Activated CD4-positive, alpha-beta T cell treated with anti-CD3 and anti-CD28 coated beads, Interleukin-2, amount 50 U/mL, for 1 hour (primary cell): ENCODE measurements around the gene TRIM27.
"Not testable (repeated sequence)": the region's sequence is repeated elsewhere in the genome, so short reads cannot be mapped to it uniquely, and the experiment has no call there.

Experiments used
- DNase-seq: peaks from one replicate; pipeline ENCODE4 v3.0.0-alpha.2; 2020

Gene TRIM27, protein sequence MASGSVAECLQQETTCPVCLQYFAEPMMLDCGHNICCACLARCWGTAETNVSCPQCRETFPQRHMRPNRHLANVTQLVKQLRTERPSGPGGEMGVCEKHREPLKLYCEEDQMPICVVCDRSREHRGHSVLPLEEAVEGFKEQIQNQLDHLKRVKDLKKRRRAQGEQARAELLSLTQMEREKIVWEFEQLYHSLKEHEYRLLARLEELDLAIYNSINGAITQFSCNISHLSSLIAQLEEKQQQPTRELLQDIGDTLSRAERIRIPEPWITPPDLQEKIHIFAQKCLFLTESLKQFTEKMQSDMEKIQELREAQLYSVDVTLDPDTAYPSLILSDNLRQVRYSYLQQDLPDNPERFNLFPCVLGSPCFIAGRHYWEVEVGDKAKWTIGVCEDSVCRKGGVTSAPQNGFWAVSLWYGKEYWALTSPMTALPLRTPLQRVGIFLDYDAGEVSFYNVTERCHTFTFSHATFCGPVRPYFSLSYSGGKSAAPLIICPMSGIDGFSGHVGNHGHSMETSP

DNA sequence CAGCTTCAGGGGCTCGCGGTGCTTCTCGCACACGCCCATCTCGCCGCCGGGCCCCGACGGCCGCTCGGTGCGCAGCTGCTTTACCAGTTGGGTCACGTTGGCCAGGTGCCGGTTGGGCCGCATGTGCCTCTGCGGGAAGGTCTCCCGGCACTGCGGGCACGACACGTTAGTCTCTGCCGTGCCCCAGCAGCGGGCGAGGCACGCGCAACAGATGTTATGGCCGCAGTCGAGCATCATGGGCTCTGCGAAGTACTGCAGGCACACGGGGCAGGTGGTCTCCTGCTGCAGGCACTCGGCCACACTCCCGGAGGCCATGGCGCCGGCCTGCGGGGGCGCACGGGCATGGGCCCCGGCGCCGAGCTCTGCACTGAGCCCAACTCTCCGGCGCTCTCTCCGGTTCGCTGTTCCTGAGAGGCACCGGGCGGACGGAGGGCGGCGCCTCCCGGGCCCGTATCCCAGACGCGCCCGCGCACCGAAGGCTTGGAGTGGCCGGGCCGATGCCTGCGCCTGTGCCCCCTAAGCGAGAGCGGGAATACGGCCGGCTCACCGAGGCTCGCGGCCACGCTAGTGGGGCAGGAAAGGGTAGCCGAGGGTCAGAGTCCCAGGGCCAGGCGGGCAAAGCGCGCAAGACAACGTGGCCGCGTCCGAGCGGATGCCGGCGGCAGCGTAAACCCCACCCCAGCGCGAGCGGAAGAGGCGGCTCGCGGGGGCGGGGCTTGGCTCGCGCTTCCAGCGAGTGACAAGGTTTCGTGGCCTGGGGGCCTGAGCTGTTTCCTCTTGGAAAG is at the start of gene TRIM27:
Gene TRIM27 (minus strand): TSS at position 668 of the 785 bp plus-strand sequence. CDS start 353 bp downstream, at position 315.
- DNase-seq = peak; percentile 74

DNA sequence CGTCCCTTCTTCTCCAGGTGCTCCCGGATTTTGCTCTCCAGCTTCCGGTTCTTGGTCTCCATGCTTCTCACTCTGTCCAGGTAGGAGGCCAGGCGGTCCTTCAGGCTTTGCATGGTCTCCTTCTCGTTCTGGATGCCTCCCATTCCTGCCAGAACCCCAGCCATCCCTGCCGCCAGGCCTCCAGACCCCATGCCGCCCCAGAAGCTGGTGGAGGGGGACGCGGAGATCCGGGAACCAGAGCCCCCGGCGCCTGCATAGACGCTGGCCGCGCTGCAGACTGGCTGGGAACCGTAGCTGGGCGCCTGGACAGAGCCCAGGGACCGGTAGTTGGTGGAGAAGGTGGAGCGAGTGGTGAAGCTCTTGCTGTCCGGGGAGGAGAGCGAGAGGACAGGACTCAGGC is 46.3 kb upstream of the TRIM27 start:
- not testable (repeated sequence) for DNase-seq

DNA sequence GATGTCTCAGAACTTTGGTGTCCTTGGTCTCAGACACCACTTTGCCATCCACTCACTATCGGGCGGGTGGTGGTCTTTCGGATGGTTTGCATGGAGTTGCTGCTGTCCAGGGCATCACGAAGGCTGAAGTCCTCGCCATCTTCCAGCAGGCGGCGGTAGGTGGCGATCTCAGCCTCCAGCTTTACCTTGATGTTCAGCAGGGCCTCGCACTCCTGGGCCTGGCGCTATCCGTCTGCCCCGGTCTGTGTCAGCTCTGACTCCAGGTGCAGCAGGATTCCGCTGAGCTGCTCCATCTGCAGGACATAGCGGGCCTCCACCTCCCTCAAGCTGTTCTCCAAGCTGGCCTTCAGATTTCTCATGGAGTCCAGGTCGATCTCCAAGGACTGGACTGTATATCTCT is 45.3 kb upstream of the TRIM27 start:
- DNase-seq = no peak

DNA sequence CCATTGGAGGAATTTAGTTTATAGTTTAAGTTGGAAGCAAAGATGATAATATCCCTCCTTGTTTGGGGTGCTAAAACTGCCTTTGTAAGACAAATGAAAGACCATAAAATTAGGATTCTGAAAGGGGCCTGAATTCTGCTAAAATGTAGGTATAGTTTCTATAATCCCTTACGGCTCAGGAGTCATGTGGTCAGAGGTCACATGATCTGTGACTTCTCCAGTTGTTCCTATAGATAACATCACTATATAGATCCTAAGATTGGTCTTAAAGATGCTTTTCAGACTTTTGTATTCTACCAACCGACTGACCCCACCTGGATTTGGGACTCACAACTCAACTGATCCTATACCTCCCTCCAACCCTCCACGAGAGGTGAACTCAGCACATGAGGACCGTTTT is 44.7 kb upstream of the TRIM27 start:
- no peak for DNase-seq

DNA sequence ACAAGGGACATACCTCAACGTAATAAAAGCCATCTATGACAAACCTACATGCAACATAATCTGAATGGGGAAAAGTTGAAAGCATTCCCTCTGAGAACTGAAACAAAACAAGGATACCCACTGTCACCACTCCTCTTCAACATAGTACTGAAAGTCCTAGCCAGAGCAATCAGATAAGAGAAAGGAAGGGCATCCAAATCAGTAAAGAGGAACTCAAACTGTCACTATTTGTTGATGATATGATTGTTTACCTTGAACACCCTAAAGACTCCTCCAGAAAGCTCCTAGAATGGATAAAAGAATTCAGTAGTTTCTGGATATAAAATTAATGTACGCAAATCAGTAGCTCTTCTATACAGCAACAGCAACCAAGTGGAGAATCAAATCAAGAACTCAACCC is 41.9 kb upstream of the TRIM27 start:
- DNase-seq = no peak

DNA sequence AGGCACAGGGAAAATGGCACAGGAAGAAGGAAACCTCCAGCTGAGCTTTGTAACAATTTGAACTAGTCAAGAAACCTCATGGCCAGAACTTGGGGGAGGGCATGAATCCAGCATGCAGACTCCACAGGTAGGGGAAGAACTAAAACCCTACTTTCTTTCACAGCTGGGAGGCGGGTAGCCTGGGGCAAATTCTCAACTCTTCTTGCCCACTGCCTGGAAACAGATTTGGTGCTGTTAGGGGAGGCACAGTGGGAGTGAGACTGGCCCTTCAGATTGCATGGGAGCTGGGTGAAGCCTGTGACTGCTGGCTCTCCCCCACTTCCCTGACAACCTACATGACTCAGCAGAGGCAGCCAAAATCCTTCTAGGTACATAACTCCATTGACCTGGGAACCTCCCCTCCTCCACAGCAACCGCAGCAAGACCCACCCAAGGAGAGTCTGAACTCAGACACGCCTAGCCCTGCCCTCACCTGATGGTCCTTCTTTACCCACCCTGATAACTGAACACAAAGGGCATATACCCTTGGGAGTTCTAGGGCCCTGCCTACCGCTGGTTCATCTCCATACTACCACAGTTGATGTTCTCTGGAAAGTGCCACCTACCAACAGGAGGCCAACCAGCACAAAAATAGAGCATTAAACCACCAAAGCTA is 37.2 kb upstream of the TRIM27 start:
- no peak for DNase-seq

DNA sequence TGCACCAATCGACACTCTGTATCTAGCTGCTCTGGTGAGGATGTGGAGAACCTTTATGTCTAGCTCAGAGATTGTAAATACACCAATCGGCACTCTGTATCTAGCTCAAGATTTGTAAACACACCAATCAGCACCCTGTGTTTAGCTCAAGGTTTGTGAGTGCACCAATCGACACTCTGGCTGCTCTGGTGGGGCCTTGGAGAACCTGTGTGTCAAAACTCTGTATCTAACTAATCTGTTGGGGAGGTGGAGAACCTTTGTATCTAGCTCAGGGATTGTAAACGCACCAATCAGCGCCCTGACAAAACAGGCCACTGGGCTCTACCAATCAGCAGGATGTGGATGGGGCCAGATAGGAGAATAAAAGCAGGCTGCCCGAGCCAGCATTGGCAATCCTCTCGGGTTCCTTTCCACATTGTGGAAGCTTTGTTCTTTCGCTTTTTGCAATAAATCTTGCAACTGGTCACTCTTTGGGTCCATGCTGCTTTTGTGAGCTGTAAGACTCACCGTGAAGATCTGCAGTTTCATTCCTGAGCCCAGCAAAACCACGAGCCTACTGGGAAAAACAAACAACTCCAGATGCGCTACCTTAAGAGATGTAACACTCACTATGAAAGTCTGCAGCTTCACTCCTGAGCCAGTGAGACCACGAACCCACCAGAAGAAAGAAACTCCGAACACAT is 34.9 kb upstream of the TRIM27 start:
- DNase-seq = not testable (repeated sequence)

DNA sequence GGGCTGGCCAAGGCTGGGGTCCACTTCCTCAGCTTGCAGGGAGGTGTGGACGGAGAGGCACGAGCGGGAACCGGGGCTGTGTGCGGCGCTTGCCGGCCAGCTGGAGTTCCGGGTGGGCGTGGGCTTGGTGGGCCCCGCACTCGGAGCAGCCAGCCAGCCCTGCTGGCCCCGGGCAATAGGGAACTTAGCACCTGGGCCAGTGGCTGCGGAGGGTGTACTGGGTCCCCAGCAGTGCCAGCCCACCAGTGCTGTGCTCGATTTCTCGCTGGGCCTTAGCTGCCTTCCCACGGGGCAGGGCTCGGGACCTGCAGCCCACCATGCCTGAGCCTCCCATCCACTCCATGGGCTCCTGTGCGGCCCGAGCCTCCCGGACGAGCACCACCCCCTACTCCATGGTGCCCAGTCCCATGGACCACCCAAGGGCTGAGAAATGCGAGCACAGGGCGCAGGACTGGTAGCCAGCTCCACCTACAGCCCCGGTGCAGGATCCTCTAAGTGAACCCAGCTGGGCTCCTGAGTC is 34.1 kb upstream of the TRIM27 start:
- not testable (repeated sequence) for DNase-seq

DNA sequence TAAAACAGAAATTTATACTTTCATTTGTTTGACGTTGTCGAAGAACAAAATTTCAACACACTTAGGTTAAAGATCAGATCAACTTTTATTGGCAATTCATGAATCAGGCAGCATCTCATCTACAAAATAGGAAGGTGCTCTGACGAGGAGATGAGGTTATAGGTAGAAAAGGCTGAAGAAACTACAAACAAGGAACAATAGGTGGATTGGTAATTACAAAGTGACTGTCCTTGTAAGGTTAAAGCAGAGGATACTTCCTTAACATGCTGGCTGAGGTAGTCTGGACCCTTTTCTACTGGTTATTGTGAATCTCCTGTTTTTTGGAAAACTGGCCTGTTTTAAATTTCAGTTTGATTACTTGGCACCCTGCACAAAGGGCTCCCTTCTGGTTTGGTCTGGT is 32.5 kb upstream of the TRIM27 start:
- no peak for DNase-seq

DNA sequence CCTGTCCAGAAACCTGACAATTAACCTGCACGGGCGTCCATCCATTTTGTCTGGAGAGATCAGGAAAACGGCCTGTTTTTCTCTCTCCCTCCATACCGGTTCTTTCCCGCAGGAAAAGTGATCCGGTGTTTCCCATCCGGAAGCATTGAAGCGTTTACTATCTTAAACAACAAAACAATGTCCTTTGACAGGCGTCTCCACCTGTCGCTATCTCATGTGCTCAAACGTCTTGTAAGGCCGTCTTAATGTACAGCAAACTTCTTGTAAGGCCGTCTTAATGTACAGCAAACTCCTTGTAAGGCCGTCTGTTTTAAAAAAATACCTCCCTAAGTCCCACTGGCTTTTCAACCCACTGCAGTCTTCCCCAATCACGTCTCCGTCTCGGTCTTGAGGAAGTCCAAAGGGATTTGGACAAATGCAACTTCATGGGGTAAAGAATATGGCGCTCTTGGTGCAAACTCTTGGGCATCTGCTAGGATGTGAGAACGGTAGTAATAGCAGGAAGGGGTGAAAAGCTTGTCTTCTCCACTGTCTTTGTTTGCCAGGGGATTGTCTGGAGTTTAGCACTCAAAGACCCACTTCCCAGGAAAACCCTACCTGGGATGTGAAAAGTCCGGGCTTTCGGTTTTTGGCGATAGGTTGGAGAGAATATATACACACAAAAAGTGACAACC is 29.9 kb upstream of the TRIM27 start:
- DNase-seq = no peak

DNA sequence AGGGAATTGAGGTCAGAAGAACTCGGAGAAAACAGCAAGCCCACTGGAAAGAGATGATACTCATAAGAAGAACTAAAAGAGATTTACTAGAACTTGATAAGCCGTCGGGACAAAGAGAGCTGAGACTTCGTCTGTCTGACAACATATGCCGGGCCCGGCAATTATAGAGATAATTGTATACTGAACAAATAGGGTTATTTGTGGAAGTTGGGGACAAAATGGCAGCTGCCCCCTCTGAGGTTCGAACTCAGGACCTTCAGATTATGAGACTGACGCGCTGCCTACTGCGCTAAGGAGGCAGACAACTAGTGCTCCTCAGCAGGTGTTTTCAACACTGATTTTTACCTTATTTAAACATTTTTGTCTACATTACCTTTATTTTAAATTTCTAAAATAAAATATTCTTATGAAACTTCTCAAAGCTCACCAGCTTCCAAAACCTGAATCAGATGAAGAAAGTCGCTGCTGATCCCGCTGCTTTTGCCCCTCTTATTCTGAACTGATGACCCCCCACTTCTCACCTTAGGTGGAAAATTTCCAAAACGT is 29.3 kb upstream of the TRIM27 start:
- DNase-seq = peak; percentile 49

DNA sequence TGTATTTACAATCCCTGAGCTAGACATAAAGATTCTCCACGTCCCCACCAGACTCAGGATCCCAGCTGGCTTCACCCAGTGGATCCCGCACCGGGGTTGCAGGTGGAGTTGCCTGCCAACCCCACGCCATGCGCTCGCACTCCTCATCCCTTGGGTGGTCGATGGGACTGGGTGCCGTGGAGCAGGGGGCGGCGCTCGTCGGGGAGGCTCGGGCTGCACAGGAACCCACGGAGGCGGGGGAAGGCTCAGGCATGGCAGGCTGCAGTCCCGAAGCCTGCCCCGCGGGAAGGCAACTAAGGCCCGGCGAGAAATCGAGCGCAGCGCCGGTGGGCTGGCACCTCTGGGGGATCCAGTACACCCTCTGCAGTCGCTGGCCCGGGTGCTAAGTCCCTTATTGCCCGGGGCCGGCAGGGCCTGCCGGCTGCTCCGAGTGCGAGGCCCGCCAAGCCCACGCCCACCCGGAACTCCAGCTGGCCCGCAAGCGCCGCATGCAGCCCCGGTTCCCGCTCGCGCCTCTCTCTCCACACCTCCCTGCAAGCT is 25.9 kb upstream of the TRIM27 start:
- DNase-seq = not testable (repeated sequence)

DNA sequence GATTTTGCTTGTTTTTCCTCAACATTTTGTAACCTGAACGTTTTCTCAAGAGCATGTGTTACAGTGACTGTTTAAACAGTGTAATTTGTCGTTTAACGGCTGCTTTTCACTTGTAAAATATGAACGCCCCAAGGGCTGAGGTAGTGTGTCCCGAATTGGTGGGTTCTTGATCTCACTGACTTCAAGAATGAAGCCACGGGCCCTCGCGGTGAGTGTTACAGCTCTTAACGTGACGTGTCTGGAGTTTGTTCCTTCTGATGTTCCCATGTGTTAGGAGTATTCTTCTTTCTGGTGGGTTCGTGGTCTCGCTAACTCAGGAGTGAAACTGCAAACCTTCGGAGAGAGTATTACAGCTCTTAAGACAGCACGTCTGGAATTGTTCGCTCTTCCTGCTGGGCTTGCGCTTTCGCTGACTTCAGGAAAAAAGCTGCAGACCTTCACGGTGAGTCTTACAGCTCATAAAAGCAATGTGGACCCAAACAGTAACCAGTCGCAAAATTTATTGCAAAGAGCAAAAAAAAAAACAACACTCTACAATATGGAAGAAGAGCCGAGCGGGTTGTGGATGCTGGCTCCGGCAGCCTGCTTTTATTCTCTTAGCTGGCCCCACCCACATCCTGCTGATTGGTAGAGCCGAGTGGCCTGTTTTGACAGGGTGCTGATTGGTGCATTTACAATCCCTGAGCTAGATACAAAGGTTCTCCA is 25.1 kb upstream of the TRIM27 start:
- no peak for DNase-seq

DNA sequence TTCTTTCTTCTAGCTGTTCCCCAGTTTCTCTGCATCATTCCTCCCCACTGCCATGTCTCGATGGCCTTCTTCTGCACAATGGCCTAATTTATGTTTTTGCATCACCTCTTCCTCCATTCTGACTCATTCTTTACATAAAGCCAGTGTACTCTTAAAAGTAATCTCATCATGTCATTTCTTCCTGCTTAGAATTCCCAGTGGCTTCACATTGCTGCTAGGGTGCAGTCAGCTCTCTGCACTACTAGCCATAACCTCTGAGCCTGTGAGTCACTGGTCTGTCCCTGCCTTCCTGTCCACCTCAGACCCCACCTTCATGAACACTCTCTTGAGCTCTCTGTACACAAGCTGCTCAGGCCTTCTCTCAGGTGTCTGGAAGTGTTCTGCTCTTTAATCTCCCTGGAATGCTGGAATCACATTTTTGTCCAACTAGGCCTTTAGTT is 24.1 kb upstream of the TRIM27 start:
- no peak for DNase-seq

DNA sequence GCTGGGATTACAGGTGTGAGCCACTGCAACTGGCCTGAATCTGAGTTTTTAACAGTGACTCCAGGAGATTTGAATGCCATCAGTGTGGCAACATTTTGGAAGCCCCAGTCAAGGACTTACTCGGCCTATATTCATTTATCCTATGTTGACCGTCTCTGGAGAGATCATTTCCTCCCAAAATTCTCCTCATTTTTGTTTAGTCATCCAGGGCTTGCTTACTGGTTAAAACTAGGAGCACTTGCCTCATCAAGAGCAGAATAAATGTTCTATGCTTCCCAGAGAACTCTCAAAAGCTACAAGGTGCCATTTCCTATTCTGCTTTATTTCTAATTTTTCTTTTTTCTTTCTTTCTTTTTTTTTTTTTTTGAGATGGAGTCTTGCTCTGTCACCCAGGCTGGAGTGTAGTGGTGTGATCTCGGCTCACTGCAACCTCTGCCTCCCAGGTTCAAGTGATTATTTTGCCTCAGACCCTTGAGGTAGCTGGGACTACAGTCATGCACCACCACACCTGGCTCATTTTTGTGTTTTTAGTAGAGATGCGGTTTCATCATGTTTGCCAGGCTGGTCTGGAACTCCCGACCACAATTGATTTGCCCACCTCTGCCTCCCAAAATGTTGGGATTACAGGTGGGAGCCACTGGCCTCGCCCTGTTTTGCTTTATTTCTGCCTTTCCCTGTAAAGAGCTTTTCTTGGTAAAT is 23.4 kb upstream of the TRIM27 start:
- DNase-seq = no peak

DNA sequence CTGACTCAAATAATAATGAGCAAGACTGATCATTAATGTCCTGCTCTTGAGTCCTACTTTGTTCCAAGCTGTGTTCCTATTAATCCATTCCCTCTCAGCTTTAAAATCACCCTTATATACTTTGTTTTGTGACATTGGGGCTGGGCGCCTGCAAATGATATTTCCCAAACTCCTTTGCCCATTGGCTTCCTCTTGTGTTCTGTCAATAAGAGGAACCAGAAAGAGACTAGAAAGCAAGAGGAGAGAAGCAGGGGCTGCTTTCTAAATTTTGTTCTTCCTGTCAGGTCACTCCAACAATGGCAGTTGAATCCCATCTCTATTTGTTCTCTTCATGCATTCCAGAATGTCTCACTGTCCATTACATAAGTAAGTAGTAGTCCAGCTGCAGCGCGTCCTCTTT is 21.6 kb upstream of the TRIM27 start:
- DNase-seq = no peak

DNA sequence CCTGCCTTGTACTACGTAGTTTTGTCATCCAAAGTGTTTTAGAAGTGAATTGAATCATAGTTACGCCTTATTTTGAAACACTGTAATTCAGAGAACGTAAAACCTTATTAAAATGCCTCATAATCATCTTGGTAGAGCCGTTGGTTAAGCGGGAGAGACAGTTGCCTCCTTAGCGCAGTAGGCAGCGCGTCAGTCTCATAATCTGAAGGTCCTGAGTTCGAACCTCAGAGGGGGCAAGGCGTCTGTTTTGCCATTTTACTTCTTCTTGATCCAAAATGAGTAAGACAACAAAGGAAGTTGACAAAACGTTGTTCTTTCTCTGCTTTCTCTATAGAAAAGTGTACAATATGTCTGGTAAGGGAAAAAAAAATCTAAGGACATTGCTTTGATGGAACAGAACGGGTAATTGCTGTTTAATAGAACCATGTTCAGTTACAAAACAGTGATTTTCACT is 20.7 kb upstream of the TRIM27 start:
- DNase-seq = peak; percentile 49

DNA sequence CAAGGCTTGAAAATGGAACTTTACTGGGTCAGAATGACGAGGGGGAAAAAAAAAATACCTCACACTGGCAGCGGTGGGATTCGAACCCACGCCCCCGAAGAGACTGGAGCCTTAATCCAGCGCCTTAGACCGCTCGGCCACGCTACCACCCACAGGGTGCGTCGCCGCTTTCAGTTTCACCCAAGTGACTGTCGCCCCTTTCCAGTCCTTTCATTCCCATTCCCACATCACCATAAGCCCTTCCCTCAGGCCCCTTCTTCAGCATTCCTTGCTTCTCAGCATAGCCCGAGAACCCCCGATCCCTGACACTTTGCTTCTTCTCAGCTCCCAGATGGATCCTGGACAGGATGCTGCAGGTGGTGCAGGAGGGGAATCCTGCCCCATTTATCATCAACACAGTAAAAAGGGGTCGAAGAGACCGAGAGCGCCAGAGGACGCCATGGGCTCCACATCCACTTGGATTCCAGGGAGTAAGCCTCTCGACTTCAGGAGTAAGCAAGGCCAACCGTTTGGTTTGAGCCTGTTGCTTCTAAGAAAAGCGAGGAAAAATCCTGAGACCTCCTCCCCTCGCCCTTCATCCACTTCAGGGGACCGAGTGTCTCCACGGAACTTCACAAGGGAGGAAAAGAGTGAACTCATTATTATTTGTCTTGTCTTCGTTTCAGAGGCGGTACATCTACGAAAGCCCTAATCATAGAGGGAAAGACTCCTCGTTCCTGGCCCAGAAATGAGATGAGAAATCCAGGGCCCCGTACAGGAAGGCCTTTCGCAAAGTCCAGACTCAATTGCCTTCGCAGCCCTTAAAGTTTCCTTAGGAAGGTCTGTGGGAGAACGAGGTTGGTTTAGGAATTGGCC is 20.0 kb upstream of the TRIM27 start:
- peak; percentile 58 for DNase-seq

DNA sequence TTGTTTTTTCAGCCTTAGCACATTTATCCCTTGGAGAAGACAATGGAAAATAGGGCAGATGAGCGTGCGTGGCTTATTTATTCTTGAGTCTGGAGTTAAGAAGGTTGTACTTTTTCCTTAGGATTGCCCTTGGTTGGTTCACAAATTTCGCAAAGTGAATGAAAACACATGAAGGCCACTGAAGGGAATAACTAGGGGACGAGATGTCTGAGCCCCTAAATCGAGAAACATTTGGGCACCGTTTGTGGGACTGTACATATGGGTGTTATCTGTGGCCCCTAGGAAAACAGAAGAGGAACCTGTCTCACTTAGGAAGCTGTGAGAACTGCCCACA is 19.4 kb upstream of the TRIM27 start:
- DNase-seq = no peak
